ENCODE data around the gene EBF4.

The EBF4 gene

DNA sequence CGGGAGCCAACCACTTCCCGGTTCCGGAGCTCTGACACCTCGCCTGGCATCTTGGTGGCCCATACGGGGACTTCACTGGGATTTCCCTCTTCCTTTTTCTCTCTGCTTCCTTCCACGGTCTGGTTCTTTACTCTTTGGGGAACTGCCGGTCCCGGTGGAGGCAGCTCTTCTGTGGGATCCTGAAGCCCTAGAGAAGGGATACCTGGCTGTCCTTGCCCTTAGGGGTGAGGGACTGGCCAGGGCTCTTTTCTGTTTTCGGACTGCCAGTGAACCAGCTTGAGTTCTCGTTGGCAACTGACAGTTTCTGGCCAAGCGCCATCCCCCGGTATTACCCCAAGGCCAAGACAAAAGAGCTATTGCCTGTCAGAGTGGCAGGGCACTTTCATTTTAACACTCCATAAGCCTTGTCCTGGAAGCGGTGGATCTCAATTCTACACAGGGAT is 108.7 kb downstream of the EBF4 start:
- Histone ChIP-seq H3K27ac (no peak overlapping the region), H3K27me3 (peaks cover 0 to 100% of the 10 kb centered on the region in 2 donors), H3K9me3 (no peaks in the 10 kb centered on the region), H3K4me1 (peaks cover 0 to 23% (median 18%) of the 10 kb centered on the region in 4 donors), H3K4me3 (no peak overlapping the region), H3K36me3 (no peaks in the 10 kb centered on the region)
- intact Hi-C loops (cut with DNase I; ENCODE audit: low total_unique reads), result no loop called here
- TF ChIP-seq, protein P1, sequence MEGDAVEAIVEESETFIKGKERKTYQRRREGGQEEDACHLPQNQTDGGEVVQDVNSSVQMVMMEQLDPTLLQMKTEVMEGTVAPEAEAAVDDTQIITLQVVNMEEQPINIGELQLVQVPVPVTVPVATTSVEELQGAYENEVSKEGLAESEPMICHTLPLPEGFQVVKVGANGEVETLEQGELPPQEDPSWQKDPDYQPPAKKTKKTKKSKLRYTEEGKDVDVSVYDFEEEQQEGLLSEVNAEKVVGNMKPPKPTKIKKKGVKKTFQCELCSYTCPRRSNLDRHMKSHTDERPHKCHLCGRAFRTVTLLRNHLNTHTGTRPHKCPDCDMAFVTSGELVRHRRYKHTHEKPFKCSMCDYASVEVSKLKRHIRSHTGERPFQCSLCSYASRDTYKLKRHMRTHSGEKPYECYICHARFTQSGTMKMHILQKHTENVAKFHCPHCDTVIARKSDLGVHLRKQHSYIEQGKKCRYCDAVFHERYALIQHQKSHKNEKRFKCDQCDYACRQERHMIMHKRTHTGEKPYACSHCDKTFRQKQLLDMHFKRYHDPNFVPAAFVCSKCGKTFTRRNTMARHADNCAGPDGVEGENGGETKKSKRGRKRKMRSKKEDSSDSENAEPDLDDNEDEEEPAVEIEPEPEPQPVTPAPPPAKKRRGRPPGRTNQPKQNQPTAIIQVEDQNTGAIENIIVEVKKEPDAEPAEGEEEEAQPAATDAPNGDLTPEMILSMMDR (IDR thresholded peaks at IDR 0.05), result no peak
- no peak for DNase-seq

DNA sequence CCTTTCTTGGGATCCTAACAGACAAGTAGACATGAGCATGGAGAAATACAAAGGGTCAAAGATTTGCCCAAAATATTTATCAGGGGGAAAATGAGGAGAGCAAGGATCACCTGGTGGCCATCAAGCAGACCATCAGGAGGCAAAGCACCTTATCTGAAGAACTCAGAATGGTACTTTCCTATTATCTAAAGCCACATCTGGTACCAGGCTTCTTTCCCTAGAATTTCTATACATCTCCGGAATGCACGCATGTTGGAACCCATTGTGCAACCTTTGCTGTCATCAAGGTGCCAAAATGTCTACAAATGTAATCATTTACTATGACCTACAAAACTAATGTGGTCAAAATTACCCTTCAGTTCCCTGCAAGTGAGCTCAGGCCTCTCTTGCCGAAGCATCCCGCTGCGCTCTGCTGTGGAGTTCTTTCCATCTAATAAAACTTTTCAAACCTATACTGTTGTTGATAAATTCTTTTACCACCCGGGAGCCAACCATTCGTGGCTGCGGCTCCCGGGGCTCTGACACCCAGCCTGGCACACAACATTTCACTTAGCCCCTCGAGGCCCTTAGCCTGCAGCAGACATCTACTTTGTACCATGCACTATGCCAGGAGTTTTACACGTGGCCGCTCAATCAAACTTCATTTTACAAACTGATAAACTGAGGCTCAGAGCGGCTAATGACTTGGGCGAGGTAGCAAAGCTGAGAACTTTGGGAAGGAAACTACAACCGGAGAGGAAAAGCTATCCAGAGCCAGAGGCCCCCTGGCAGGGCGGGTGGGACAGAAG is 111.7 kb downstream of the EBF4 start:
- no peak for DNase-seq
- peaks cover 0 to 94% of the 10 kb centered on the region in 2 donors for H3K27me3 ChIP-seq
- no peaks in the 10 kb centered on the region for H3K36me3 ChIP-seq
- H3K4me1 ChIP-seq, result peaks cover 0 to 21% (median 16%) of the 10 kb centered on the region in 4 donors
- no peaks in the 10 kb centered on the region for H3K9me3 ChIP-seq
- H3K27ac ChIP-seq, result no peak overlapping the region
- no peak overlapping the region for H3K4me3 ChIP-seq
- TF ChIP-seq, protein P1 (IDR thresholded peaks at IDR 0.05), result no peak
- intact Hi-C loops (cut with DNase I; ENCODE audit: low total_unique reads), result no loop called here

DNA sequence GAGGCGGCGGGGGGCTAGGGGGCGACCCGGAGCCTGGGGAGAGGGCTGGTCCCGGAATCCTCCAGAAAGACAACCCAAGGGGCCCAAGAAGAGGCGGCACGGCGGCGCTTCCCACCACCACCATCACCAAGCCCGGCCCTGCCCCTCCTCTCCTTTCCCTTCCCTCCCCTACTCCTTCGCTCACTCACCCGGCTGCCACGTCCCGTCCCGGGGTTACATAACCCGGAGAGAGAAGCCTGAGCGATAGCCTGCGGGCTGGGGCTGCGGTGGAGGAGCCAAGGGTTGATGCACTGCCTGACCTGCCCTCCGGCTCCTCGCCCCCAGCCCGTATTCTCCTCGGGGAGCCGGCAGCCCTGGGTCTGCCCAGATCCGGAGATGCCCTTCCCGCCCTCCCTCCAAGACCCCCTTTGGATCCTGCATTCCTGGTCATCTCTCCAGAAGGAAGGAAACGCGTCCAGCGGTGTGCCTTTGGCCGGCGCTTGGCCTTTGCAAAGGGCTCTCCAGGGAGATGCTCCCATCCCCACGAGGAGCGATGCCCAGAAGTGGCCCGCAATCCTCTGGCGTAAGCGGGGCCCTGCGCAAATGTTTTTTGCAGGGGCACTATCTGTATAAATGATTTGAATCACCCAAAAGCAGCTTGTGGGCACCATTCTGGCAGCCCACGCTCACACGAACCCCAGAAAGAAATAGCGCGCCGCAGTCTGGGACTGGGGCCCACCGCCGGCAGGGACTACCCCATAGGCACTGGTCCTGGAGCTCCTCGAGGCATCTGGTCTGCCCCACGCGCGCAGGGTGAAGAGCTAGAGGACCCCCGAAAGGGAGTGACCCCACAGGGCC is 112.5 kb downstream of the EBF4 start:
- Histone ChIP-seq H3K4me3 (no peak overlapping the region), H3K4me1 (peaks cover 0 to 13% (median 10%) of the 10 kb centered on the region in 4 donors), H3K9me3 (no peaks in the 10 kb centered on the region), H3K27me3 (peaks cover 0 to 92% of the 10 kb centered on the region in 2 donors), H3K36me3 (no peaks in the 10 kb centered on the region), H3K27ac (no peak overlapping the region)
- intact Hi-C loops (cut with DNase I; ENCODE audit: low total_unique reads), result no loop called here
- TF ChIP-seq, protein P1 (IDR thresholded peaks at IDR 0.05), result no peak
- DNase-seq, result no peak

DNA sequence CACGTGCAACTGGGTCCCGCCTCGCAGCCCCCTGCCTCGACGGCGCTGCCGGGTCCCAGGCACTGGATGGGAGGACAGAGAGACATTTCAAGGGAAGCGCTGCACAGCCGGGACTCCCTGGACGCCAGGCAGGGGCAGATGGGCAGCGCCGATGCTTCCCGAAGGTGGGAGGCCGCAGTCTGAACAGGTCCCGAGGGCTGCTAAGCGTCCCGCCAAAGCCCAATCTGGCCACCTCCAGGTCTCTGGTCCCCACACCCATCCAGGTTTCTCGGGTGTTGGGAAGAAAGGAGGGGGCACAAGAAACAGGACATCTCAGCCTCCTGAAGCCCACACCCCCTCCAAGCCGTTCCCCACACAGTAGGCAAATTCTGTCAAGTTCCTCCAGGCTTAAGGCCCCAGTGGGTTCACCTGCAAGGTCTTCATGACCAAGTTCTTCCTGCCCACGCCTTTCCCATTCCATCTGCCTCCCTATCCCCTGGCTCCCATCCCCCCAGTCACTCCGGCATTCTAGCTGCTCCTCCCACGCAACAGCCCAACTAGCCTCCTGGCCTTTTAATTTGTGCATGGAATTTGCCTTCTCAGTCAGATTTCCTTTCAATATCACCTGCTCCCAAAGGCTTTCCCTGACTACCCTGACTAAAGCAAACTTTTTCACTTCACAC is 113.2 kb downstream of the EBF4 start:
- Histone ChIP-seq H3K27ac (no peak overlapping the region), H3K27me3 (peaks cover 0 to 91% of the 10 kb centered on the region in 2 donors)
- TF ChIP-seq, protein P1 (IDR thresholded peaks at IDR 0.05), result no peak

DNA sequence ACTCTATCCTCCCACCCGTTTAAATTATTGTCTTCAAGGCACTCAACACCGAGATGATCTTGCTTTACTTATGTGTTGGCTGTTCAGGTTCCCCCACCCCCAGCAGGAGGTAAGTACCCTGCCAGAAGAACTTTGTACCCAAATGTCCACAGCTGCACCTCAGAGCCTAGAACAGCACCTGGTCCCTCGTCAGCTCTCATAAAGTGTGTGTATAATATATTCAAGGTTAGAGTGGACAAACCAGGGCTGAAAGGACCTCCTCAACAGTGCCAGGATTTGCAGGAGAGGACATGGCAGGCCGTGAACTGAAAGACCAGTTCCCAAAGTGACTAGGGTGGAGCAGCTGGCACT is 113.7 kb downstream of the EBF4 start:
- no peaks in the 10 kb centered on the region for H3K36me3 ChIP-seq
- TF ChIP-seq, protein P1 (IDR thresholded peaks at IDR 0.05), result no peak

More for the DNA sequence above, 113.2 kb downstream of the EBF4 start:
- Histone ChIP-seq H3K4me3 (no peak overlapping the region), H3K36me3 (no peaks in the 10 kb centered on the region), H3K9me3 (no peaks in the 10 kb centered on the region), H3K4me1 (peaks cover 0 to 7% (median 4%) of the 10 kb centered on the region in 4 donors)
- intact Hi-C loops (cut with DNase I; ENCODE audit: low total_unique reads), result no loop called here
- no peak for DNase-seq

More for the DNA sequence above, 113.7 kb downstream of the EBF4 start:
- no peaks in the 10 kb centered on the region for H3K9me3 ChIP-seq
- intact Hi-C loops (cut with DNase I; ENCODE audit: low total_unique reads), result no loop called here
- no peak for DNase-seq
- H3K4me1 ChIP-seq, result peaks cover 0 to 7% (median 4%) of the 10 kb centered on the region in 4 donors
- peaks cover 0 to 87% of the 10 kb centered on the region in 2 donors for H3K27me3 ChIP-seq
- H3K27ac ChIP-seq, result no peak overlapping the region
- H3K4me3 ChIP-seq, result no peak overlapping the region
